GM19397 (cell line): Measurements from ENCODE around the gene DNAJC27.

Experiments used
- ATAC-seq: cut with Tn5 transposase; IDR thresholded peaks from one replicate; pipeline ENCODE4 v1.9.1; 2021; ENCODE audit warnings: mild to moderate bottlenecking, moderate library complexity; ENCODE audit not compliant: unreplicated experiment

Gene DNAJC27

GRCh38 chr2:24909555-24910177 is 62.1 kb downstream of the DNAJC27 start:
- ATAC-seq: no peak

- no peak for ATAC-seq
Measured at GRCh38 chr2:24908461-24908901, 63.3 kb downstream of the DNAJC27 start.

GRCh38 chr2:24907116-24907515 is 64.6 kb downstream of the DNAJC27 start:
- no peak for ATAC-seq

GRCh38 chr2:24906466-24906865 is 65.3 kb downstream of the DNAJC27 start:
- no peak for ATAC-seq

- ATAC-seq: no peak
Measured at GRCh38 chr2:24903161-24904103, 68.3 kb downstream of the DNAJC27 start.

GRCh38 chr2:24899361-24899910 is 72.3 kb downstream of the DNAJC27 start:
- ATAC-seq: no peak

GRCh38 chr2:24898122-24899109 is 73.3 kb downstream of the DNAJC27 start:
- no peak for ATAC-seq

GRCh38 chr2:24894750-24895149 is 77.0 kb downstream of the DNAJC27 start:
- no peak for ATAC-seq

- no peak for ATAC-seq
Measured at GRCh38 chr2:24893934-24894333, 77.8 kb downstream of the DNAJC27 start.
